NB4 (cell line): ENCODE results near the gene RPS6KA5.

ENCODE experiments used
- CTCF ChIP-seq: IDR thresholded peaks from one replicate; pipeline ENCODE4 v1.5.1; 2012; ENCODE audit warnings: low read depth, low read length
- MAX ChIP-seq: IDR thresholded peaks from 2 replicates; pipeline ENCODE4 v1.6.1; 2011; ENCODE audit warnings: low read depth, low read length
- MYC ChIP-seq: IDR thresholded peaks from 2 replicates; pipeline ENCODE4 v1.6.1; 2011; ENCODE audit warnings: low read depth, low read length
- POLR2A ChIP-seq: IDR thresholded peaks from 2 replicates; pipeline ENCODE4 v1.6.1; 2011; ENCODE audit warnings: mild to moderate bottlenecking; ENCODE audit not compliant: insufficient read length; ENCODE audit errors: extremely low read depth

- TF ChIP-seq CTCF = no peak
- no peak for TF ChIP-seq POLR2A
- no peak for TF ChIP-seq MAX
- no peak for TF ChIP-seq MYC
Measured at GRCh38 chr14:90883197-90883596, 177.2 kb downstream of the RPS6KA5 start.
